Measurements from ENCODE around the gene GPSM1. TPM values are rescaled to one million over a fixed set of nuclear protein-coding genes. Genes with fewer than 3 reads are reported as not detected.

The GPSM1 gene
- total RNA-seq, 1 donor from 2014 or later = 59.4 TPM

- Histone ChIP-seq H3K27ac (ENCODE audit: low read depth, low read length) (no peak overlapping the region), H3K9ac (ENCODE audit: low read length) (no peak overlapping the region), H3K4me2 (ENCODE audit: low read length) (no peak overlapping the region), H3K27me3 (ENCODE audit: insufficient read depth, low read length) (no peaks in the 10 kb centered on the region), H3K4me3 (ENCODE audit: insufficient read depth, low read depth, low read length) (no peak overlapping the region), H2AFZ (ENCODE audit: low read depth, low read length) (no peak overlapping the region), H4K20me1 (ENCODE audit: insufficient read depth, low read length) (no peaks in the 10 kb centered on the region), H3K79me2 (ENCODE audit: insufficient read depth, low read length) (no peaks in the 10 kb centered on the region), H3K4me1 (ENCODE audit: insufficient read depth, low read length) (no peaks in the 10 kb centered on the region), H3K9me3 (ENCODE audit: insufficient read depth, low read depth, low read length) (peaks cover 17% of the 10 kb centered on the region), H3K36me3 (ENCODE audit: insufficient read depth, low read length) (no peaks in the 10 kb centered on the region)
- FAIRE-seq (no peak), DNase-seq (ENCODE audit: low read depth) (no peak)
- Mint-ChIP-seq H3K4me1 (ENCODE audit: low read depth, unreplicated experiment) (no peaks in the 10 kb centered on the region), H3K27ac (ENCODE audit: unreplicated experiment) (no peak overlapping the region), H3K36me3 (ENCODE audit: low read depth, unreplicated experiment) (peaks cover 7% of the 10 kb centered on the region), H3K27me3 (ENCODE audit: low read depth, unreplicated experiment) (peaks cover 2% of the 10 kb centered on the region), H3K9me3 (ENCODE audit: unreplicated experiment) (peaks cover 28% of the 10 kb centered on the region), H3K4me3 (ENCODE audit: unreplicated experiment) (no peak overlapping the region)
- TF ChIP-seq EZH2 (IDR thresholded peaks at IDR 0.05; ENCODE audit: insufficient read depth, low read length) (no peak), CTCF (IDR thresholded peaks at IDR 0.05; ENCODE audit: insufficient read depth, low read depth, low read length) (no peak)
Measured at GRCh38 chr9:136316896-136317676, 10.3 kb upstream of the GPSM1 start.

- no peak overlapping the region for H3K9ac ChIP-seq (ENCODE audit: low read length)
- TF ChIP-seq CTCF (IDR thresholded peaks at IDR 0.05; ENCODE audit: insufficient read depth, low read depth, low read length) = no peak
- TF ChIP-seq EZH2 (IDR thresholded peaks at IDR 0.05; ENCODE audit: insufficient read depth, low read length) = no peak
- H3K36me3 ChIP-seq (ENCODE audit: insufficient read depth, low read length) = no peaks in the 10 kb centered on the region
- Mint-ChIP-seq H3K27me3 (ENCODE audit: low read depth, unreplicated experiment) (peaks cover 3% of the 10 kb centered on the region), H3K27ac (ENCODE audit: unreplicated experiment) (no peak overlapping the region), H3K4me1 (ENCODE audit: low read depth, unreplicated experiment) (no peaks in the 10 kb centered on the region), H3K36me3 (ENCODE audit: low read depth, unreplicated experiment) (peaks cover 7% of the 10 kb centered on the region), H3K4me3 (ENCODE audit: unreplicated experiment) (no peak overlapping the region), H3K9me3 (ENCODE audit: unreplicated experiment) (peaks cover 28% of the 10 kb centered on the region)
- no peak overlapping the region for H3K27ac ChIP-seq (ENCODE audit: low read depth, low read length)
- no peaks in the 10 kb centered on the region for H3K27me3 ChIP-seq (ENCODE audit: insufficient read depth, low read length)
- H3K4me3 ChIP-seq (ENCODE audit: insufficient read depth, low read depth, low read length) = no peak overlapping the region
- H3K79me2 ChIP-seq (ENCODE audit: insufficient read depth, low read length) = no peaks in the 10 kb centered on the region
- no peaks in the 10 kb centered on the region for H3K4me1 ChIP-seq (ENCODE audit: insufficient read depth, low read length)
- FAIRE-seq (no peak), DNase-seq (ENCODE audit: low read depth) (no peak)
- H3K9me3 ChIP-seq (ENCODE audit: insufficient read depth, low read depth, low read length) = peaks cover 17% of the 10 kb centered on the region
- no peak overlapping the region for H2AFZ ChIP-seq (ENCODE audit: low read depth, low read length)
- no peaks in the 10 kb centered on the region for H4K20me1 ChIP-seq (ENCODE audit: insufficient read depth, low read length)
- no peak overlapping the region for H3K4me2 ChIP-seq (ENCODE audit: low read length)
Measured at GRCh38 chr9:136317695-136318094, 9.6 kb upstream of the GPSM1 start.

GRCh38 chr9:136318111-136318775 lies 9.1 kb upstream of the GPSM1 start:
- H3K79me2 ChIP-seq (ENCODE audit: insufficient read depth, low read length) = no peaks in the 10 kb centered on the region
- Mint-ChIP-seq H3K4me3 (ENCODE audit: unreplicated experiment) (no peak overlapping the region), H3K4me1 (ENCODE audit: low read depth, unreplicated experiment) (no peaks in the 10 kb centered on the region), H3K9me3 (ENCODE audit: unreplicated experiment) (peaks cover 28% of the 10 kb centered on the region), H3K27ac (ENCODE audit: unreplicated experiment) (no peak overlapping the region), H3K36me3 (ENCODE audit: low read depth, unreplicated experiment) (peaks cover 7% of the 10 kb centered on the region), H3K27me3 (ENCODE audit: low read depth, unreplicated experiment) (peaks cover 3% of the 10 kb centered on the region)
- H2AFZ ChIP-seq (ENCODE audit: low read depth, low read length) = no peak overlapping the region
- peaks cover 17% of the 10 kb centered on the region for H3K9me3 ChIP-seq (ENCODE audit: insufficient read depth, low read depth, low read length)
- no peak overlapping the region for H3K4me2 ChIP-seq (ENCODE audit: low read length)
- H3K36me3 ChIP-seq (ENCODE audit: insufficient read depth, low read length) = no peaks in the 10 kb centered on the region
- TF ChIP-seq CTCF (IDR thresholded peaks at IDR 0.05; ENCODE audit: insufficient read depth, low read depth, low read length) (no peak), EZH2 (IDR thresholded peaks at IDR 0.05; ENCODE audit: insufficient read depth, low read length) (no peak)
- no peaks in the 10 kb centered on the region for H3K27me3 ChIP-seq (ENCODE audit: insufficient read depth, low read length)
- DNase-seq (ENCODE audit: low read depth) (no peak), FAIRE-seq (no peak)
- H3K4me3 ChIP-seq (ENCODE audit: insufficient read depth, low read depth, low read length) = no peak overlapping the region
- H4K20me1 ChIP-seq (ENCODE audit: insufficient read depth, low read length) = no peaks in the 10 kb centered on the region
- H3K27ac ChIP-seq (ENCODE audit: low read depth, low read length) = no peak overlapping the region
- H3K9ac ChIP-seq (ENCODE audit: low read length) = no peak overlapping the region
- H3K4me1 ChIP-seq (ENCODE audit: insufficient read depth, low read length) = no peaks in the 10 kb centered on the region
